Neural cell (in vitro differentiated cells): Measurements from ENCODE around the gene FNDC7.

Experiments
- EZH2 ChIP-seq: fragments of 200-600, 300-800 bp; shearing (Covaris generic), sonication (generic); IDR thresholded peaks from 2 replicates; pipeline ENCODE4 v1.6.1; 2014; ENCODE audit warnings: antibody characterized with exemption, low read length, borderline replicate concordance, mild to moderate bottlenecking; ENCODE audit not compliant: insufficient read depth, poor library complexity, severe bottlenecking
- REST ChIP-seq: IDR thresholded peaks from 2 replicates; pipeline ENCODE4 v1.6.1; 2012; ENCODE audit warnings: borderline replicate concordance
- TAF1 ChIP-seq: IDR thresholded peaks from 2 replicates; pipeline ENCODE4 v1.6.1; 2012; ENCODE audit warnings: low read depth

- no peak for TF ChIP-seq TAF1
- no peak for TF ChIP-seq EZH2
- TF ChIP-seq REST = peak; percentile 61
Observed at GRCh38 chr1:108729481-108729880, 16.8 kb downstream of the FNDC7 start.
